Astrocyte (in vitro differentiated cells and primary cell): ENCODE measurements around the gene CAMK2N1.
"Not testable (repeated sequence)": the region's sequence is repeated elsewhere in the genome, so short reads cannot be mapped to it uniquely, and the experiment has no call there.

Source experiments
- EZH2 ChIP-seq: IDR thresholded peaks from 2 replicates; pipeline ENCODE4 v1.6.1; 2012; ENCODE audit warnings: mild to moderate bottlenecking, low read length, inconsistent platforms; ENCODE audit not compliant: insufficient read depth
- TF ChIP-seq, protein P1 (sequence below): IDR thresholded peaks from 2 replicates; pipeline ENCODE4 v1.5.1; 2011; ENCODE audit warnings: low read depth, mild to moderate bottlenecking, inconsistent platforms, low read length, moderate library complexity; ENCODE audit not compliant: insufficient read depth

DNA sequence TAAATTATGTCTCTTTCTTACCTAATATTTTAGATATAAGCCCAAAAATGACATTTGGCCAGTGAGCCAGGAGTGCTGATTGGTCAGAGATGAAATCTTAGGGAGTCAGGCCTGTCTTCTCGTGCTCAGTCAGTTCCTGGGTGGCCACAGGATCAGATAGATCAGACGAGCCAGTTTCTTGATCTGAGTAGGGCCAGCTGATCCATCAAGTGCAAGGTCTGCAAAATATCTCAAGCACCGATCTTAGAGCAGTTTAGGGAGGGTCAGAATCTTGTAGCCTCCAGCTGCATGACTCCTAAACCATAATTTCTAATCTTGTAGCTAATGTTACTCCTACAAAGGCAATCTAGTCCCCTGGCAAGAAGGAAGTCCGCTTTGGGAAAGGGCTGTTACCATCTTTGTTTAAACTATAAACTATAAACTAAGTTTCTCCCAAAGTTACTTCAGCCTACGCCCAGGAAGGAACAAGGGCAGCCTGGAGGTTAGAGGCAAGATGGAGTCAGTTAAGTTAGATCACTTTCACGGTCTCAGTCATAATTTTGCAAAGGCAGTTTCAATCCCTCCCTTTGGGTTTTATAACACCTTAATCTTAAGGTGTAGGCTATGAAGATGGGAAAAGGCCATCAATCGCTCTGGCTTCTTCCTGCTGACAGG is 33.7 kb upstream of the CAMK2N1 start:
- TF ChIP-seq, protein P1, sequence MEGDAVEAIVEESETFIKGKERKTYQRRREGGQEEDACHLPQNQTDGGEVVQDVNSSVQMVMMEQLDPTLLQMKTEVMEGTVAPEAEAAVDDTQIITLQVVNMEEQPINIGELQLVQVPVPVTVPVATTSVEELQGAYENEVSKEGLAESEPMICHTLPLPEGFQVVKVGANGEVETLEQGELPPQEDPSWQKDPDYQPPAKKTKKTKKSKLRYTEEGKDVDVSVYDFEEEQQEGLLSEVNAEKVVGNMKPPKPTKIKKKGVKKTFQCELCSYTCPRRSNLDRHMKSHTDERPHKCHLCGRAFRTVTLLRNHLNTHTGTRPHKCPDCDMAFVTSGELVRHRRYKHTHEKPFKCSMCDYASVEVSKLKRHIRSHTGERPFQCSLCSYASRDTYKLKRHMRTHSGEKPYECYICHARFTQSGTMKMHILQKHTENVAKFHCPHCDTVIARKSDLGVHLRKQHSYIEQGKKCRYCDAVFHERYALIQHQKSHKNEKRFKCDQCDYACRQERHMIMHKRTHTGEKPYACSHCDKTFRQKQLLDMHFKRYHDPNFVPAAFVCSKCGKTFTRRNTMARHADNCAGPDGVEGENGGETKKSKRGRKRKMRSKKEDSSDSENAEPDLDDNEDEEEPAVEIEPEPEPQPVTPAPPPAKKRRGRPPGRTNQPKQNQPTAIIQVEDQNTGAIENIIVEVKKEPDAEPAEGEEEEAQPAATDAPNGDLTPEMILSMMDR: not testable (repeated sequence)
- TF ChIP-seq EZH2: not testable (repeated sequence)
